GM12878 (cell line): ENCODE results near the gene PTPRN2. TPM values are rescaled to one million over a fixed set of nuclear protein-coding genes. Genes with fewer than 3 reads are reported as not detected.

ENCODE experiments used
- ATAC-seq: fragments of 200-7000 bp; cut with Tn5 transposase; 3 replicates; pipeline ENCODE4 v1.9.1; 2020; ENCODE audit warnings: mild to moderate bottlenecking, moderate library complexity
- BruUV-seq: library from RNA; stranded (reverse); fragments of 400-500 nt; replicated peaks from 2 replicates; lab custom pipeline; 2021; lab: Mats Ljungman, UMichigan
- CTCF ChIA-PET: fragments of 300-600 bp; sonication (Branson Sonifier 250); formaldehyde crosslinking; extraction: SDS; loops from one replicate; lab custom pipeline; 2021; ENCODE audit warnings: inconsistent platforms; lab: Yijun Ruan, JAX
- POLR2A ChIA-PET: fragments of 350-600 bp; formaldehyde crosslinking; extraction: SDS; loops from one replicate; lab custom pipeline; 2021; ENCODE audit warnings: inconsistent platforms; lab: Charles Lee
- RAD21 ChIA-PET: fragments of 300-600 bp; sonication (Branson Sonifier 250); formaldehyde crosslinking; loops from one replicate; lab custom pipeline; 2023; ENCODE audit warnings: antibody characterized with exemption; ENCODE audit not compliant: unreplicated experiment; lab: Charles Lee
- SMC1A ChIA-PET: fragments of 300-600 bp; sonication (Branson Sonifier 250); formaldehyde crosslinking; loops from one replicate; lab custom pipeline; 2023; ENCODE audit not compliant: unreplicated experiment, uncharacterized antibody; lab: Charles Lee
- DNase-seq: peaks from one replicate; pipeline ENCODE4 v3.0.0-alpha.2; 2011; ENCODE audit warnings: low read depth, low spot score
- FAIRE-seq: peaks from 3 replicates; lab custom pipeline; 2011; peaks lifted over from hg19 to GRCh38; lab: Jason Lieb, UNC
- H2AFZ ChIP-seq: 2 replicates; pipeline ENCODE4 v1.6.0; 2011; ENCODE audit warnings: low read depth, low read length, control low read depth; ENCODE audit not compliant: control insufficient read depth
- H3K27ac ChIP-seq: 2 replicates; pipeline ENCODE4 v1.5.1; 2011; ENCODE audit warnings: control low read depth; ENCODE audit not compliant: control insufficient read depth, insufficient read depth
- H3K27me3 ChIP-seq, 2 experiments: replicated peaks in 1 of 2; 2 replicates each; pipeline versions ENCODE4 v1.6.0 to v1.6.1; 2011; ENCODE audit warnings: low read length in 1 of 2; ENCODE audit not compliant: control insufficient read depth in 2 of 2, insufficient read depth in 2 of 2
- H3K36me3 ChIP-seq, 2 experiments: 2 replicates each; pipeline ENCODE4 v1.5.1; 2011; ENCODE audit warnings: low read length in 1 of 2; ENCODE audit not compliant: control insufficient read depth in 2 of 2, insufficient read depth in 2 of 2
- H3K4me1 ChIP-seq: 2 replicates; pipeline ENCODE4 v1.6.1; 2011; ENCODE audit warnings: mild to moderate bottlenecking, low read length, moderate library complexity, mixed read lengths; ENCODE audit not compliant: control insufficient read depth, insufficient read depth
- H3K4me2 ChIP-seq: 2 replicates; pipeline ENCODE4 v1.6.0; 2011; ENCODE audit warnings: control low read depth; ENCODE audit not compliant: control insufficient read depth, insufficient read depth
- H3K4me3 ChIP-seq: fragments of 200-600 bp; sonication (generic); 2 replicates; pipeline ENCODE4 v1.5.1; 2016
- H3K79me2 ChIP-seq: 2 replicates; pipeline ENCODE4 v1.6.0; 2011; ENCODE audit warnings: low read length; ENCODE audit not compliant: control insufficient read depth, insufficient read depth
- H3K9ac ChIP-seq: 2 replicates; pipeline ENCODE4 v1.8.0; 2011; ENCODE audit warnings: low read length, control low read depth, mixed read lengths; ENCODE audit not compliant: control insufficient read depth, insufficient read depth
- H3K9me3 ChIP-seq: replicated peaks from 3 replicates; pipeline ENCODE4 v1.5.1; 2011; ENCODE audit warnings: mild to moderate bottlenecking, low read length; ENCODE audit not compliant: control insufficient read depth, insufficient read depth
- H4K20me1 ChIP-seq: 2 replicates; pipeline ENCODE4 v1.6.0; 2011; ENCODE audit not compliant: control insufficient read depth, insufficient read depth
- ATF7 ChIP-seq: fragments of 450-650 bp; IDR thresholded peaks from 2 replicates; pipeline ENCODE4 v1.6.1; 2016; ENCODE audit warnings: low read depth, mild to moderate bottlenecking
- CBX5 ChIP-seq: sonication (generic); IDR thresholded peaks from 2 replicates; pipeline ENCODE4 v1.6.1; 2016; ENCODE audit warnings: low read depth, moderate library complexity, mild to moderate bottlenecking, inconsistent platforms
- CEBPZ ChIP-seq: fragments of 150-350 bp; IDR thresholded peaks from 2 replicates; pipeline ENCODE4 v1.6.1; 2016; ENCODE audit warnings: low read depth, low read length
- CHD1 ChIP-seq: IDR thresholded peaks from 2 replicates; pipeline ENCODE4 v1.6.1; 2012; ENCODE audit warnings: low read depth, low read length, improper control_type of control experiment
- HDGF ChIP-seq: fragments of 450-650 bp; IDR thresholded peaks from 2 replicates; pipeline ENCODE4 v1.6.1; 2016; ENCODE audit warnings: antibody characterized with exemption
- IKZF2 ChIP-seq, 2 experiments: fragments of 450-650 bp; IDR thresholded peaks; 2 replicates each; pipeline ENCODE4 v1.6.1; 2017; ENCODE audit warnings: mild to moderate bottlenecking in 2 of 2, moderate library complexity in 2 of 2
- IRF4 ChIP-seq: IDR thresholded peaks from 2 replicates; pipeline ENCODE4 v1.6.1; 2011; ENCODE audit warnings: low read depth, low read length
- NBN ChIP-seq: fragments of 450-650 bp; IDR thresholded peaks from 2 replicates; pipeline ENCODE4 v1.6.1; 2016
- NFYB ChIP-seq: IDR thresholded peaks from 2 replicates; pipeline ENCODE4 v1.6.1; 2011; ENCODE audit warnings: low read depth, mild to moderate bottlenecking, low read length, improper control_type of control experiment, moderate library complexity; ENCODE audit not compliant: insufficient read depth
- RUNX3 ChIP-seq: IDR thresholded peaks from 2 replicates; pipeline ENCODE4 v1.6.1; 2012; ENCODE audit warnings: low read length, inconsistent platforms
- SUPT20H ChIP-seq: IDR thresholded peaks from 2 replicates; pipeline ENCODE4 v1.6.1; 2011; ENCODE audit warnings: low read depth, mild to moderate bottlenecking, low read length, moderate library complexity, borderline replicate concordance; ENCODE audit not compliant: control insufficient read depth
- ZNF24 ChIP-seq: fragments of 450-650 bp; IDR thresholded peaks from 2 replicates; pipeline ENCODE4 v1.6.1; 2017; ENCODE audit warnings: antibody characterized with exemption, mild to moderate bottlenecking
- WGBS: methylation state at CpG from one replicate; pipeline ENCODE4 v1.1.6; 2016; ENCODE audit warnings: low lambda C conversion rate; ENCODE audit not compliant: insufficient replicate concordance, insufficient coverage; ENCODE audit errors: missing lambda C conversion rate; 5-methylcytosine and 5-hydroxymethylcytosine counted together
- in situ Hi-C: fragments of 300-500 bp; cut with MboI; formaldehyde crosslinking; loops from 9 replicates; pipeline ENCODE4 v1.14.3; 2018; ENCODE audit warnings: mixed read lengths
- intact Hi-C: fragments of 100-400 bp; cut with micrococcal nuclease; formaldehyde crosslinking; loops from one replicate; pipeline ENCODE4 v1.14.2; 2022; ENCODE audit not compliant: unreplicated experiment
- polyA plus RNA-seq, 11 experiments: library from polyadenylated mRNA; depleted of rRNA in 4 of 11; unstranded in 6 of 11; stranded (reverse) in 5 of 11; fragments of >200 nt; fragmentation: Nextera tagmentation in 4 of 11; fragmentation: Illumina TruSeq in 1 of 11; extraction: Ambion mirVana in 4 of 11; extraction: Trizol in 1 of 11; gene quantifications; 1 replicate in 1 of 11; 2 replicates in 10 of 11; pipeline versions ENCODE4 v1.2.1 to v1.2.3, GENCODE V29; 2011 to 2016; ENCODE audit warnings: inconsistent platforms in 2 of 11, missing spikeins in 2 of 11, low read depth in 1 of 11
- total RNA-seq, 4 experiments: library from RNA; depleted of rRNA in 3 of 4; stranded (reverse); fragments of >200 nt in 3 of 4; fragmentation: Illumina TruSeq in 1 of 4; extraction: Trizol in 1 of 4; gene quantifications; 2 replicates each; pipeline versions ENCODE4 v1.2.1 to v1.2.3, GENCODE V29; 2013 to 2021
- TF ChIP-seq, protein P1 (sequence below): IDR thresholded peaks from 2 replicates; pipeline ENCODE4 v1.6.1; 2011; ENCODE audit warnings: mild to moderate bottlenecking, low read depth, low read length, moderate library complexity; ENCODE audit not compliant: insufficient replicate concordance
- TF ChIP-seq, protein P2 (sequence below): fragments of 150-350 bp; IDR thresholded peaks from 2 replicates; pipeline ENCODE4 v1.6.1; 2014; ENCODE audit warnings: mild to moderate bottlenecking, low read depth, low read length

PTPRN2 gene
- total and polyA plus RNA-seq, 10 of the 15 experiments (the other 5 are each of a cell fraction or from before 2014, with no cell fraction given): 5.4 TPM; not detected in 9

DNA sequence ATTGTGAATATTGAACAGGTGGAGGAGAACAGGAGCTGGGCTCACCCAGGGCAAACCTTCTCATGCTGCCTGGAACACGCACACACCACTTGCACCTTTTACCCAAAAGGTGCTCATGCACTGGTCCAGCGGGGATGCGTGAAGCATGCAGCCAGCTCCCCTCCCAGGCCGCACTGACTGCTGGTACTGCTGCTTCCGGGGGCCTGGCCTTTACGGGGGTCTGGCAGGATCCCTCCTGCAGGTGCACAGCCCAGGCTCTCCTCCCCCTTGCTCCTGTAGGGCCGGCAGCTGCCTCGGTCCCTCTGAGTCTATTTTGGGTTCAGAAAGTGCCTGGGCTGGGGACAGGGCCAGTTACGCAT lies 1029.1 kb downstream of the PTPRN2 start:
- no peak for DNase-seq
- BruUV-seq: no TSS peak
- H3K4me1 ChIP-seq: no peaks in the 10 kb centered on the region
- no peaks in the 10 kb centered on the region for H3K36me3 ChIP-seq
- H4K20me1 ChIP-seq: no peaks in the 10 kb centered on the region
- FAIRE-seq: no peak
- no peaks in the 10 kb centered on the region; the same call in 2 of the 3 replicates for H3K9me3 ChIP-seq
- in situ Hi-C loops: no loop called here
- ChIA-PET CTCF (no interaction called here), POLR2A (no interaction called here), RAD21 (no interaction called here), SMC1A (no interaction called here)
- no peak for TF ChIP-seq HDGF
- no peak for TF ChIP-seq IRF4
- TF ChIP-seq, protein P1, sequence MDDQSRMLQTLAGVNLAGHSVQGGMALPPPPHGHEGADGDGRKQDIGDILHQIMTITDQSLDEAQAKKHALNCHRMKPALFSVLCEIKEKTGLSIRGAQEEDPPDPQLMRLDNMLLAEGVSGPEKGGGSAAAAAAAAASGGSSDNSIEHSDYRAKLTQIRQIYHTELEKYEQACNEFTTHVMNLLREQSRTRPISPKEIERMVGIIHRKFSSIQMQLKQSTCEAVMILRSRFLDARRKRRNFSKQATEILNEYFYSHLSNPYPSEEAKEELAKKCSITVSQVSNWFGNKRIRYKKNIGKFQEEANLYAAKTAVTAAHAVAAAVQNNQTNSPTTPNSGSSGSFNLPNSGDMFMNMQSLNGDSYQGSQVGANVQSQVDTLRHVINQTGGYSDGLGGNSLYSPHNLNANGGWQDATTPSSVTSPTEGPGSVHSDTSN: no peak
- no peak for TF ChIP-seq IKZF2 (IDR thresholded peaks at IDR 0.05)
- no peak for TF ChIP-seq CHD1
- no peak for TF ChIP-seq NFYB
- no peak overlapping the region for H2AFZ ChIP-seq
- H3K9ac ChIP-seq: no peak overlapping the region
- no peaks in the 10 kb centered on the region for H3K79me2 ChIP-seq
- no peak overlapping the region for H3K4me2 ChIP-seq
- no peak overlapping the region for H3K4me3 ChIP-seq
- no peaks in the 10 kb centered on the region for H3K27me3 ChIP-seq
- no peak overlapping the region for H3K27ac ChIP-seq
- 46% methylated on average over 9 of the region's 9 CpGs for WGBS
- intact Hi-C loops: no loop called here
- no peak for ATAC-seq

DNA sequence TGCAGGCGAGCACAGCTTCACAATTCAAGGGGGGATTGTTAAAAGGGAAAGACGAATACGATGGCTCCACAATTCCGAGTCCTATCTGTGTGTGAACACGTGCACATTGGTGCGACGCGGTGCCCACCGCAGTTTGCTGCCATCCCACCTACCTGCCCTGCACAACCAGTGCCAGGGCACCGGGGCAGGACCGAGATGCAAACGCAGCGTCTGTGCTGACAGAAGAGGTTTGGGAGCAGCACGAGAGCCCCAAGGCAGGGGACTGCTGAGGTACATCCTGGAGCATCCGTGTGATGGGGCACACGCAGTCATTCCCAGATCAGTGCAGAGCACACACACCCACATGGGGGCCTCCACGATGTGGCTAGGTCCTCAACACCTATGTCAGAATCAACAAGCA lies 1029.6 kb downstream of the PTPRN2 start:
- no peaks in the 10 kb centered on the region for H3K36me3 ChIP-seq
- no peak overlapping the region for H3K27ac ChIP-seq
- H2AFZ ChIP-seq: no peak overlapping the region
- intact Hi-C loops (no loop called here), in situ Hi-C loops (no loop called here)
- CTCF ChIA-PET: no interaction called here
- no peak overlapping the region for H3K4me3 ChIP-seq
- no TSS peak for BruUV-seq
- SMC1A ChIA-PET: no interaction called here
- DNase-seq (no peak), ATAC-seq (no peak), FAIRE-seq (no peak)
- no peaks in the 10 kb centered on the region for H3K79me2 ChIP-seq
- H3K9ac ChIP-seq: no peak overlapping the region
- no peaks in the 10 kb centered on the region; the same call in 2 of the 3 replicates for H3K9me3 ChIP-seq
- no peaks in the 10 kb centered on the region for H3K27me3 ChIP-seq
- POLR2A ChIA-PET: no interaction called here
- 63% methylated on average over 17 of the region's 17 CpGs for WGBS
- H3K4me2 ChIP-seq: no peak overlapping the region
- RAD21 ChIA-PET: no interaction called here
- no peaks in the 10 kb centered on the region for H4K20me1 ChIP-seq
- H3K4me1 ChIP-seq: no peaks in the 10 kb centered on the region
- TF ChIP-seq CEBPZ: no peak
- TF ChIP-seq RUNX3: no peak
- TF ChIP-seq SUPT20H: no peak
- no peak for TF ChIP-seq CBX5
- no peak for TF ChIP-seq ZNF24
- TF ChIP-seq NBN: no peak
- TF ChIP-seq, protein P2, sequence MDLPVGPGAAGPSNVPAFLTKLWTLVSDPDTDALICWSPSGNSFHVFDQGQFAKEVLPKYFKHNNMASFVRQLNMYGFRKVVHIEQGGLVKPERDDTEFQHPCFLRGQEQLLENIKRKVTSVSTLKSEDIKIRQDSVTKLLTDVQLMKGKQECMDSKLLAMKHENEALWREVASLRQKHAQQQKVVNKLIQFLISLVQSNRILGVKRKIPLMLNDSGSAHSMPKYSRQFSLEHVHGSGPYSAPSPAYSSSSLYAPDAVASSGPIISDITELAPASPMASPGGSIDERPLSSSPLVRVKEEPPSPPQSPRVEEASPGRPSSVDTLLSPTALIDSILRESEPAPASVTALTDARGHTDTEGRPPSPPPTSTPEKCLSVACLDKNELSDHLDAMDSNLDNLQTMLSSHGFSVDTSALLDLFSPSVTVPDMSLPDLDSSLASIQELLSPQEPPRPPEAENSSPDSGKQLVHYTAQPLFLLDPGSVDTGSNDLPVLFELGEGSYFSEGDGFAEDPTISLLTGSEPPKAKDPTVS: no peak
- no peak for TF ChIP-seq ATF7
